A172 (cell line): ENCODE data around the gene RBM33. TPM values are rescaled to one million over a fixed set of nuclear protein-coding genes. Genes with fewer than 3 reads are reported as not detected.

Experiments
- DNase-seq: peaks from one replicate; pipeline ENCODE4 v3.0.0-alpha.2; 2015; ENCODE audit warnings: low spot score
- total RNA-seq: library from RNA; depleted of rRNA; stranded (reverse); fragments of >200 nt; shearing (Covaris generic); gene quantifications from 2 replicates; pipeline ENCODE4 v1.2.3, GENCODE V29; 2014

Gene RBM33
- total RNA-seq, 1 experiment from 2014 or later: 17.0 TPM

DNA sequence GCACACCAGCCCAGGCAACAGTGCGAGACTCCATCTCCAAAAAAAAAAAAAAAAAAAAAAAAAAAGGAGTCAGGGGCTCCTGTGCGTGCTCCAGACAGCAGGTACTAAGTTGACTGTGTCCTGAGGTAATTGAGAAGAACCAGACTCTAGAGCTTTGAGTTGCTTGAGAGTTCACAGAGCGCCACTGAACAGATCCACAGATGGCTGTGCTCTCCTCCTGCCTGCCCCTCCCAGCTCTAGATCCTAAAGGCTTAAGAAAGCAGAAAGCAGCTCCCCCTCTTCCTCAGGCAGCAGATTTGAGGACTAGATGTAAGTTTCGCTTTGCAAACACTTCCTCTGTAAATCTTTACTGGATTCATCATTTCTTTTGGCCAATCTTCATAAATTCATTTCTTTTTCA is 129.1 kb downstream of the RBM33 start:
- DNase-seq: no peak

DNA sequence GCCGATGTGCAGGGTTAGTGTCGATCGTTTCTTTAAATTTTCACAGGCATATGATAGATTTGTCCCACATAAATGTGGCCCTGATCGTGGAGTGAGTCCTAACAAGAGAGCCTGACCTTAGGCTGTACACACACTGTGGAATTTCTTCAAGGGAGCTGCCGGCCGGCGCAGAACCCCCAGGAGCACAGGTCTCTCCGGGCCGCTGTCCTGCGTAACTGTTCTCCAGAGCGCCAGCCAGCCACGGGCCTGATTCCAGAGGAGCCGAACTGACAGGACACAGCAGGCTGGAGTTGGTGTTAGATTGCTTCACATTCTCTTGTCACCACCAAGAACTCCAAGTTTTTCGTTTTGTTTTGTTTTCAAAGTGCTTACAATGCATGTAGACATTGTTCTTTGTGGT is 130.5 kb downstream of the RBM33 start:
- no peak for DNase-seq

DNA sequence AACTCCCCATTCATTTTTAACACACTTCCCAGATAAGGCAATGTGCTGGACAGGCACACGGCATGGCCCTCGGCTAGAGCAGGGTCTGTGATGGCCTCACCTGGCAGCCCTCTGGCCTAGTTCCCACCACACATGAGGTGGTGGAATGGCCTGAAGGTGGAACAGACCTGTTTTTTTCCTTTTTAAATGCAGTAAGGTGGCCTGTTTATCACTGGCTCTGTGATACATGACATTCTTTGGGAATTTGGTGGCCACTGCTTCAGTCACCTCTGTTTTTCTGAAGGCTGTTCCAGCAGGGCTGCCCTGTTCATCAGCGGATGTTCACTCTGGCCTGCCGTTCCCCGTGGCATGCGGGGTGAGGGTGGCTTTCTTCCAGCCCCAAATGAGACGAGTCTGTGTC is 131.2 kb downstream of the RBM33 start:
- no peak for DNase-seq

DNA sequence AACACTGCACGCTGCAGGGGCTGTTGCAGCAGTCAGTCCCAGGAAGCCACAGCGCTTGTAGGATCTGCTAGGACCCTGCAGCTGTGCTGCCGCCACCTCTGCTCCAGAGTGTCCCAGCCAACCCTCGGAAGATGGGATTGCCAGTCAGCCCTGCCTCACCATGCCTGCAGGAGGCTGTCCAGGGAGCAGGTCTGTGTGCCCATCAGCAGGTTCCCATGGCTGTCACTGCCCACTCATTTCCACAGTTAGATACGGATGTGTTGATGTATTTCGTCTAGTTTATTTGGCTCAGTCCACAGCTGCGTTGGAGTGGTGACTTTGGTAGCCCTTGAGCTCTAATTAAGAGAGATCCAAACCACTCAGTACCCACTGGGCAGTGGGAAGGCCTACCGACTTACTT is 132.1 kb downstream of the RBM33 start:
- DNase-seq: no peak

DNA sequence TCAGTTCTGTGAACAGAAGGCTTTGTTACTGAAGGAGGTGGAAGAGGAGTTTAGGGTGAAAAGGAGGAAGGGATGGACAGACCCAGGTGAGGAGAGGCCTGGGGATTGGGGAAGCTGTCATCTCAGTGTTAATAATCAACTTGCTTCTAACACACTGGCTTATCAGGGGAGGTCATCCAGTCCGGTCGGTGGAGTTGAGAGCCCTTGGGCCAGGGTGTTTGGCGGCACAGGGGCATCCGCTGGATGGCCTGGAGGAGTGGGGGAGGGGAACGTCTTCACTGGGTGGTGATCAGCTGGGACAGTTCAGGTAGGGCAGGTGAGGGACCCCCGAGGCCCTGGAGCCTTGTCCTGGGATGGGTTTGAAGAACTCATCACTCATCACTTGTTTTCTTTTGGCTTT is 133.9 kb downstream of the RBM33 start:
- no peak for DNase-seq

DNA sequence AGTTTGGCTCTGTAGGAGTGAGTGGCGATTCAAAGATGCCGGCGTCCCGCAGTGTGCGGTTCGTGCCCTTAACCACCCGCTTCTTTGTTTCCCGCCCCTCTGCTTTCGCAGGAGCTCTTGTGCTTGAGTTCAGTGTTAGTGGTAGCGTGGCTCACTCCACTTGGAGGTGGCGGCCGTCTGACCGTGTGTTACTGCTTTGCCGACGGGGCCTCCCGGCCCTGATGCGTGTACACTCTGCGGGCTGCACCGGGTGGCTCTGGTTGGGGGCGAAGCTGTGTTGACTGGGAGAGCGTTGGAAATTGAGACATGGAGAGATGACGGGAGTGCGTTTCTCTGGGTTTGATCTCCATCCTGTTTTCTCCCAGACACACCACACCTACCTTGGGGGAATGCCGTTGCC is 136.4 kb downstream of the RBM33 start:
- no peak for DNase-seq

DNA sequence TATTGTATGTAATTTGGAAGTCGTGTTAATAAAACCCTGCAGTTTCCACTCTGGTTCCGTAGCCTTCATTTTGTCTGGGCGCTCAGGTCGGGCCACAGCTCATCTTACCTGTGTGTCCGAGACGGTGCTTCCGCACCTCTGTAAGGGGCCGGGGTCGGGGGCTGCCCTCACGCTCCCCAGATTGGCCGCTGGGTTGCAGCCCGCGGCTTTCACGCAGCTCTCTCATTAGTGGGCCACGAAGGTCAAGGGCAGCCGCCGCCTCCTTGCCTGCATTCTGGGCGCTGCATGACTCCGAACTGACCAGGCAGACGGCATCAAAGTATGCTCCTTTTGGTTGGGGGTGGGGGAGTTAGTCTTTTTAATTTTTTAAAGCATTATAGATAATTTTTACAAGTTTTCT is 137.0 kb downstream of the RBM33 start:
- DNase-seq: no peak

DNA sequence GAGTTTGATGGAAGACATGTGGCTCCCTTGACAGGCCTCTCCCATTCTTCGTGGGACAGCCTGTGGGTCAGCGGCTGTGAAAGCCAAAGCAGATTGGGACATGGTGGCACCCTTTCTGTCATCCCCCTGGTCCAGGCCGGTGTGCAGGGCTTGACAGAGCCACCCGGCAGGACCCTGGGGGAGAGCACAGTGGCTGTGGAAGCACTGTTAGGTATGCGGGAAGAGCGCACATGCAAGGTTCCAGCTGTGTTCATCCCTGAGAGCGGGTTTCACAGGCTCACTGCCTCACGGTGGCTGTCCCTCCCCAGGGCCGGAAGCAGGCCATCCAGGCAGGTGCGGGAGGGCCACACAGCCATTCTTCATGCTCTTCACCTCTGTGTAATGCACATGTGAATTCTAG is 138.0 kb downstream of the RBM33 start:
- no peak for DNase-seq

DNA sequence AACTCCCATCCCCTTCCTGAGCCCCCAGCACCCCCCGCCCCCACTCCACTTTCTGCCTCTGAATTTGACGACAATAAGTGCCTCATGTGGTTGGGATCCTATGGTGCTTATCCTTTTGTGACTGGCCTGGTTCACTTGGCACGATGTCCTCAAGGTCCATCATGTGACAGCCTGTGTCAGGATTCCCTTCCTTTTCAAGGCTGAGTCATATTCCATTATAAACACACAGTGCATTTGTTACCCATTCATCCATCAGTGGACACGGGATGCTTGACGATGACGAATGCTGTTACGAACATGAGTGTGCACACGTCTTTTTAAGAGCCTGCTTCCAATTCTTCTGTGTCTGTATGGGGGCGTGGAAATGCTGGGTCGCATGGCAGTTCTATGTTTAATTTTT is 141.1 kb downstream of the RBM33 start:
- DNase-seq: peak; percentile 30

DNA sequence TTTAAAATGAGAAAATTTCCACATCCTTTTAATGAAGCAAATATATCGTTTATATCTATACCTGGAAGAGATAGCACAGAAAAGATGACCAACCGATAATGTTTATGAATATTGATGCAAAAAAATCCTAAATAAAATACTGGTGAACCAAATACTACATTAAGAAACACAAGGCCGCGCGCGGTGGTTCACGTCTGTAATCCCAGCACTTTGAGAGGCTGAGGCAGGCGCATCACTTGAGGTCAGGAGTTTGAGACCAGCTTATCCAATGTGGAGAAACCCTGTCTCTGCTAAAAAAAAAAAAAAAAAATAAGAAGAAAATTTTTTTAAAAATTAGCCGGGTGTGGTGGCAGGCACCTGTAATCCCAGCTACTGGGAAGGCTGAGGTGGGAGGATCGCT is 142.0 kb downstream of the RBM33 start:
- no peak for DNase-seq

DNA sequence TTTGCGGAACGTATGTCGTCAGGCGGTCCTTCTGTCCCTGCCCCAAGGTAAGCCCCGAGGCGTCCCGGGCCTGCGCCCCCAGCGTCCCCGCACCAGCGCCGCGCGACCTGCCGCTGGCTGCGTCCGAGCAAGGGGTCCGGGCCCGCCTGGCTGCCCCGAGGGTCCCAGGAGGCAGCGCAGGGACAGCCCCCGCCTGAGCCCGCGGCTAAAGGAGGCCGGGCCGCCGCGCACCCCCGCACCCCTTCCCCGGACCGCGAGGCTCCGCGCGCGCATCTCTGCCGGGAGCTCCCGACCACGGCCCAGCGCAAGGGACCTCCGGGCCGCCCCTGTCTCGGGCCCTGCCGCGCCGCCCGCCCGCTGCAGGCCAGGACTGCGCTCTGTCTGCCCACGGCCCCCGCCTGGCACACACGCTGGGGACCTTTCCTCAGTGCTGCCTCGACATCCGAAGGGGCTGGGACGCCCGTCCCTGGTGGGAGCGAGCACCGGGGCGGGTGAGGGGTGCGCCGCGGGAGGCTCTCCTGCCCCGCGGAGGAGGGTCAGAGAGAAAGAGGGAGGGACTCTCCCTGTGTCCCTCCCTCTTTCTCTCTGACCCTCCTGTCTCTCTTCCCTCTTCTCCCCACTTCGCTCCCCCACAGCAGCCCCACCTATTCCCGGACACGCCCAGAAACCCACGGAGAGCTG is 142.8 kb downstream of the RBM33 start:
- DNase-seq: no peak

DNA sequence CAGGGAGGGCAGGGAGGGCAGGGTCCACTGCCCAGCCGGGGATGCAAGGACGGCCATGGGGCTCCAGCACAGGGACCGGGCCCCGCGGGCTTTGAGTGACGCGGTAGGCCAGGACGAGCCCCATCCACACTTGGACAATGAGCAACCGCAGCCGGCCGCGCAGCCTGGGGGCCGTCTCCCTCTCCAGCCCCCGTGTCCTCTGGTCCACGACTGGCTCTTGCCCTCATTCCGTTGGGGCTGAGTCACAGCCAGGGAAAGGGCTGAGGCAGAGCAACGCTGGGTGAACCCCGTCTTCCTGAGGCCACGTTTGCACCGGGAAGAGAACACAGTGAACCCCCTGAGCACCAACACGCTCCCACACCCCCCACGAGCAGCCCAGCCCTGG is 144.1 kb downstream of the RBM33 start:
- peak; percentile 53 for DNase-seq

DNA sequence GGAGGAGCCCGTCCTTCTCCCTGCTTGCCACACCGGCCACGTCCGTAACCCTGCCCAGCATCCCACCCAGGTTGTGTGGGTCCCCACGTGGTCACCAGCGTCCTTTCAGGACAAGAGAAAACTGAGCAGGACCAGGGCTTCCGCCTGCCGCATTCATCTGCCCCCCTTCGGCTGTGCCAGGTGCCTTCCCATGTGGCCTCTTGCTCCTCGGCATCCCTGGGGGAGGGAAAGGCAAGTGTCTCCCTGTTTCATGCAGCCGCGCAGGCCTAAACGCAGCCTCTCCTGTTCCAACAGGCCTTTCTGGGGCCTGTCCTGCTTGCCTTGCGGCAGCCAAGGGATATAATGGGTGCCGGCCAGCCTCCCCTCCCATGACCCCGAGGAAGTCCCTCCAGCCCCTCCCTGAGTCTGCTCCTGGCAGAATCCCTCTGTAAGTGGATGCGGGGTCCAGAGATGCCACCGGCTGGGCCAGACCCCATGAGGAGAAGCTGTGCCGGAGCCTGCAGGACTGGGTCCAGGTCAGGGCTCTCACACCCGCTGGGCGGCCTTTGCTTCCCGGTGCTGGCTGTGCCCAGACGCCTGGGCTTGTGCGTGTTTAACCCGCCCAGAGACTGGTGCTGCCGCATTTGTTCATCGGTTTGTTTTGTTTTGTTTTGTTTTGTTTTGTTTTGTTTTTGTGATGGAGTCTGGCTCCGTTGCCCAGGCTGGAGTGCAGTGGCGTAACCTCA is 144.7 kb downstream of the RBM33 start:
- no peak for DNase-seq

DNA sequence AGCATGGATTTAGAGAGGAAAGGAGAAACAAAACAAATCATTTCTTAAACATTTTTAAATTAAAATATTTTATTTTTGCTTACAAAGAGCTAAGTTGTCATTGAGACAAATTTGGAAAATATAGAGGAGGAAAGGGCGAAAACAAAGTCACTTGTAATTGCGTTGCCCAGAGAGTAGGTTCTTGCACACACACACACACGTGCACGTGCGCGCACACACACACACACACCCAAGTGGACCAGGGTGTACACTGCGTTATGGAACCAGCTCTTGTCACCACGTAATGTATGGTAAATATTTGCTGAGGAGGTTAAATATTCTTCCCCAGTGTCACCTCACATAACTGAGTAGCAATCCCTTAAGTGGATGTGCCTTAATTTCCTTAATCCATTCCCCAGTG is 146.2 kb downstream of the RBM33 start:
- no peak for DNase-seq

DNA sequence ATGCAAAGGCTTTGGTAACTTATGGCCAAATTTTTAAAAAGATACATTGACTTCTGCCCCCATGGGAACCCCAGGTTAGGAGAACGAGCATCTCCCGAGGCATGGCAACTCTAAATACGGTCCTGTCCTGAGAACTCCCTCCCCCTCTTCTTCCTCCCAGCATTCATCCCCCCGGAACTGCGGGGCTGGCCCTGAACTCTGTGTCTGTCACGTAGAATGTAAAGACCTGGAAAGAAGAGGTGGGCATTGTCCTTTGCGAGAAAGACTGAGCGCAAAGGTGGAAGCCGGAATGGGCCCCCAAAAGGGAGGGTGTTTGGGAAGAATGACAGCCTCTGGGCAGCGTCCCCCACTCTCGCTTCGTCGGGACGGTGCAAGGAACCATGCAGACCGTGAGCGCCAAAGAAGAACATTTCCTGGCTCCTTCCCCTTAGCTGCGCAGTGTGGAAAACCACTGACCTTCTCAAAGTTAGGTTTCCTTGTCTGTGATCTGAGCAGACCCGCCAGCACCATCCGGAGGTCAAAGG is 146.8 kb downstream of the RBM33 start:
- no peak for DNase-seq

DNA sequence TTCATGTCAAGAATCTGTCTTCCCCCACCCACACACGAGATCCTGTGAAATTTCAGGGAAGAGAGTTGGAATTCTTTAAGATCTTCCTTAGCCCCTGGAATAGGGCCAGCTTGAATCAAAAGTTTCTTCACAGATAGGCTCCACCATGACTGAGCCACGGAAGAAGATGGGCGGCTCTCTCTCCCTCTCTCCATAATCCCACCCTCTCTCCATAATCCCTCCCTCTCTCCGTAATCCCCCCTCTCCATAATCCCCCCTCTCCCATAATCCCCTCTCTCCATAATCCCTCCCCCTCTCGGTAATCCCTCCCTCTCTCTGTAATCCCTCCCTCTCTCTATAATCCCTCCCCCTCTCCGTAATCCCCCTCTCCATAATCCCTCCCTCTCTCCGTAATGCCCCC is 147.4 kb downstream of the RBM33 start:
- no peak for DNase-seq

DNA sequence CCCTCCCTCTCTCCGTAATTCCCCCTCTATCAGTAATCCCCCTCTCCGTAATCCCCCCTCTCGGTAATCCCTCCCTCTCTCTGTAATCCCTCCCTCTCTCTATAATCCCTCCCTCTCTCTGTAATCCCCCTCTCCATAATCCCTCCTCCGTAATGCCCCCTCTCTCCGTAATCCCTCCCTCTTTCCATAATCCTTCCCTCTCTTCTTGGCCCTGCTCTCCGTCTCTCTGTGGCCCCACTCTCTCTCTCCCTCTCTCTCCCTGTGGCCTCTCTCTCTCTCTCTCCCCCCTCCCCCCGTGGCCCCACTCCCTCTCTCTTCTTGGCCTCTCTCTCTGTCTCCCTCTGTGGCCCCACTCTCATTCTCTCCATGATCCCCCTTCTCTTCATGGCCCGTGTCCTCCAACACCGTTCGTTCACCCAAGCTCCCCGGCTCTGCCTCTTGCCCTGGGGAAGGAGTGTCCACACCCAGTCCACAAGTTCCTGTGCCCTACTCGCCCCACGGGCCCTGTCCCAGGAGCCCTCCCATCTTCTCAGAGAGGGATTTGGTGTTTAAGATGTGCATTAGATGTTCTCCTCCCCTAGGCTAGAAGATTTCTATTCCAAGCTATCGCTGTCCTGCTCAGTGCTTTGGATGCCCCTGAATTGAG is 148.0 kb downstream of the RBM33 start:
- DNase-seq: no peak

DNA sequence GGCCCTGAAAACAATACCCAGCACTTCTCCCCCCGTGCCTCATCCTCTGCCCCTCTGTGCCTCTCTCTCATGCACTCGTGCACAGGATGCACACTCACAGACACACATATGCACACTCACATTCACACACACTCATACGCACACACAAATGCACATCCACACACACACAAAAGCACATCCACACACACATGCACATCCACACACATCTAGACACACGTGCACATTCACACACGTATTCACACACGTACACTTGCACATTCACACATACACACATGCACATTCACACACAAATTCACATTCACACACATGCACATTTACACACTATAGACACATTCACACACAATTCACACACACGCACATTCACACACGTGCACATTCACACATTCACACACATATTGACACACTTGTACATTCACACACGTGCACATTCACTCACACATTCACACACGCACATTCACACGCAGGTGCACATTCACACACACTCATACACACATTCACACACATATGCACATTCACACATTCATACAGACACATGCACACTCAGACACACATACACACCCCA is 148.6 kb downstream of the RBM33 start:
- DNase-seq: no peak

DNA sequence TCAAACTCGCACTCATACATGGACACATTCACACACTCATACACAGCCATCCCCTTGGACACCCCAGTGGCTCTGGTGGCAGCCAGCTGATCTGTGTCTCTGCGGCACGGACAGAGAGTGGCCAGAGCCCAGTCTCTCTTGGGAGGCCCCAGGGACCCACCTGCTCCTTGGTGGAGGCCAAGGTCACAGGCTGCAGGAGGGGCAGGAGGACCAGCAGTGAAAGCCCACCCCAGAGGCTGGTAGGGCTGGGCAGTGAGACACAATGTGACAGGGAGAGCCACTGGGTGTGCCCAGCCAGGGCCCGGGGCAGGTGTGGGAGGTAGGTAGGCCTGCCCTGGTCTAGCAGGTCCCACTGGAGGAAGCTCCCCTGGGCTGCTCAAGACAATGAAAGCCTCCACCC is 149.3 kb downstream of the RBM33 start:
- DNase-seq: no peak

DNA sequence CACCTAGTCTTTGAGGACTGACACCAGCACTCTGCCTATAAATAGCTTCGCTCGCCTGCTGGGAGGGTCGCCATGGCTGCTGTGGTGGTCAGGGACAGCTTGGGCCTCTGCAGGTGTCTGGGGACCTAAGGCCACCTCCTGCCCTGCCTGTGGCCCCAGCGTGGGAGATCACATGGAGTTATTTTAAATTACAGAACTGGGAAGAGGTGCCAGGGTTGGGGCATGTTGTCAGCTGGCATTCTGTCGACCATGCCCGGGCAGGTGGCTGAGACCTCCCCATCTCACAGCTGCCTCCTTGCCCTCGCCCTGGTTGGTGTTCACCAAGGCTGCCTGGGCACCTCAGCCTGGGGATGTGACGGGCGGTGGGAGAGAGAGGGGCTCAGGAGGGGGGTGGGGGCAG is 149.7 kb downstream of the RBM33 start:
- DNase-seq: no peak

DNA sequence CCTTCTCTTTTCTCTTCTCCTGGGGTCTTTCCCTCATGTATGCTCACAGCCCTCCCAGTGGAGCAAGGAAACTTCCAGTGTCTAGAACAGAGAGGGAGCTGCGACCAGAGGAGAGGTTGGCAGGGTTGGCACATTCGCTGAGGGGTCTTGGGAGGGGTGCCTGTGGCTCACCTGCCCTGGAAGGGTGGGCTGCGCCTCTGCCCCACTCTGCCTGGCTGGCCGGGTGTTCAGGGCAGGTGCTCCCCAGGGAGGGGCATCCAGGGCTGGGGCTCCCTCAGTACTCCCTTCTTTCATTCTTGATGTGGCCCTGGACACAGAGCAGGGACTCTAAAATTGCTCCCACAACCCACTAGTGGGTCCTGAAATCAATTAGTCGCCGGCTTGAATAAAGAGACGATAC is 150.9 kb downstream of the RBM33 start:
- DNase-seq: no peak

DNA sequence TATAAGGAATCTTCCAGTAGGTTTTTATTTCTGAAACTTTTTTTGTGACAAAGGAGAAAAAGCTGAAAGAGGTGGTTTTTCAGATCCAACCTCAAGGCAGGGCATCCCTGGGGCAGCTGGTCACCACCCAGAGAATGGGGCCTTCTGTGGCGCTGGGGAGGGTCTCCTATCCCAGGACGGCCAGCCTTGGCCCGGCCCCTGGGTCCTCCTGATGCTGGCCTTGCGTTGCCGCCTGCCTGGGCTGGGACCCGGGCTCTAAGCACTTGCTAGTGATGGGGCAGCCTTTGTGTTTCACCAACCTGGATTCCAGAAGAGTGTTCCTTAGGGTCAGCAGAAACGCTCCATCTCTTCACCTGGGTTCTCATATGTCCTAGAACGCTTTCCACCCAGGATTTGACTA is 151.5 kb downstream of the RBM33 start:
- no peak for DNase-seq
